HUDEP-2 (cell line): Measurements from ENCODE around the gene CCDC137.

Experiments used
- DNase-seq, 76 experiments: peaks; one replicate each; lab custom pipeline; 2025; ENCODE audit not compliant: unreplicated experiment in 76 of 76; lab: John Stamatoyannopoulos, UW

Gene CCDC137

GRCh38 chr17:81680150-81680549 is 13.6 kb downstream of the CCDC137 start:
- DNase-seq: no peak

DNA sequence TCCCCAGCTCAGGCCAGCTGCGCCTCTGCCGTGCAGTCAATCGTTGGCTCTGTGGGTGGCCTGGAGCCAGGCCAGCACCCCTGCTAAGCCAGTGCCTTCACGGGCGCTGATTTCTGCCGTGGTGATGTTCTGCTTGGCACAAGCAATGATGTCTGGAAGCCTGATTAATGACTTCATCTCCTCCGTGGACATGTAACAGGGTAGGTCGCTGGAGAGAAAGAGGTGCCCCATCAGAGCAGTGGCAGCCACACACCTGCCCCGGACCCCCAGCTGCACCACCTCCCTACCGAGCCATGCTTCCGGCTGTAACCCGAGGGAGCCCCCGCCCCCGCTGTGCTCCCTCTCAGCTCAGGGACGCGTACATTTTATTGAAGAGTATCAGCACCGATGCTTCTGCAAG is 15.1 kb downstream of the CCDC137 start:
- peak in 1 of 76 experiments; percentile 3 for DNase-seq

GRCh38 chr17:81682565-81683207 is 16.1 kb downstream of the CCDC137 start:
- no peak for DNase-seq

DNA sequence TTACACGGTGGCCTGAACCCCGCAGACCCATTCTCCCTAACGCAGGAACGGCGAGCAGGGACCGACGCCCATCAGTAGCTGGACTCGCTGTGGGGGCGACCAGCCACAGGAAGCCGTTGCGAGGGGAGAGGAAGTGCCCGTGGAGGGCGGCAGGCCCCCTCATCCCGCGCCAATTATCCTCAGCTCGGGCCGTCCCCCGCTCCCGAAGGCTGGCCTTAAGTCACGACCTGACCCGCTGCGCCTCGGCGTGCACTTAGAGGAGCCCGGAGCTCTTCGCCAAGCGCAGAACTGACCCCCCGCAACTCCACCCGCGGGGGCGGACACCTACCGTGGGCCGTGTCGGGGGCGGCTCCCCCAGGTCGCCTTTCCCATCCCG is 16.7 kb downstream of the CCDC137 start:
- DNase-seq: no peak

- DNase-seq: peak; percentile 42 to 99 (median 96)
Measured at GRCh38 chr17:81683584-81684441, 17.3 kb downstream of the CCDC137 start, which contains the start of the genes ARL16 and HGS. Gene ARL16 (minus strand): TSS chr17:81683797. CDS start chr17:81683753, 44 bp downstream. Gene HGS (plus strand): TSS chr17:81684011. CDS start chr17:81684067, 56 bp downstream.

GRCh38 chr17:81684442-81684911 is 17.9 kb downstream of the CCDC137 start:
- peak in 10 of 76 experiments; percentile 10 to 37 (median 25) for DNase-seq

DNA sequence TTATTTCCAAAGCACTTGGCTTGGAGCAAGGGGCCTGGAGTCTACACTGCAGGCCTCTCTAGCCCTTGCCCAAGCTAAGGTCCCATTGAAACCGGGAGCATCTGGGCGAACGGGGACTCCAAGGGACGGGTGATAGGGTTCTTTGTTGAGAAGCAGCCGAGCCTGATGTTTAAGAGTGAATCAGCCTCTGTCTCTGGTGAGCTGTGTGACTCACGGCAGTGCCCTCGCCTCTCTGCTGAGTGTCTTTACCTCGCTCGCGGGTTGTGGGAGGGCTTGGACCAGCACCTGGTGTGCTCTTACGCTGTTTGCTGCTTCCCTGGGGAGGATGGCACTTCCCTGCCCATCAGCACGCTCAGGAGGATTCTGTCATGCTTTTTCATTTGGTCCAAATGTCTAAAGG is 18.6 kb downstream of the CCDC137 start:
- peak in 7 of 76 experiments; percentile 8 to 30 (median 18) for DNase-seq

DNA sequence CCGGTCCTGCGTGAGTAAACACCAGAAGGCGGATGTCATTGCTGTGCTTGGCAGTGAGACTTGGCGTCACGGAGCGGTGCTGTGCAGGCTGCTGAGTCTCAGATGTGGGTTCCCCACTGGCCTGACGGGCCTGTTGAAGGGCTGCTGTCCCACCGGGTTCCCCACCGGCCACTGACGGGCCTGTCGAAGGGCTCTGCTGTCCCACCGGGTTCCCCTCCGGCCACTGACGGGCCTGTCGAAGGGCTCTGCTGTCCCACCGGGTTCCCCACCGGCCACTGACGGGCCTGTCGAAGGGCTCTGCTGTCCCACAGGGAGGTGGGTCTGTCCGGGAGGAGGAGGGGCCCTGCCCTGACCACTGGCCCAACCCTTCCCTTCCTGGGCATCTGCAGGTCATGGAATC is 20.1 kb downstream of the CCDC137 start:
- DNase-seq: no peak

DNA sequence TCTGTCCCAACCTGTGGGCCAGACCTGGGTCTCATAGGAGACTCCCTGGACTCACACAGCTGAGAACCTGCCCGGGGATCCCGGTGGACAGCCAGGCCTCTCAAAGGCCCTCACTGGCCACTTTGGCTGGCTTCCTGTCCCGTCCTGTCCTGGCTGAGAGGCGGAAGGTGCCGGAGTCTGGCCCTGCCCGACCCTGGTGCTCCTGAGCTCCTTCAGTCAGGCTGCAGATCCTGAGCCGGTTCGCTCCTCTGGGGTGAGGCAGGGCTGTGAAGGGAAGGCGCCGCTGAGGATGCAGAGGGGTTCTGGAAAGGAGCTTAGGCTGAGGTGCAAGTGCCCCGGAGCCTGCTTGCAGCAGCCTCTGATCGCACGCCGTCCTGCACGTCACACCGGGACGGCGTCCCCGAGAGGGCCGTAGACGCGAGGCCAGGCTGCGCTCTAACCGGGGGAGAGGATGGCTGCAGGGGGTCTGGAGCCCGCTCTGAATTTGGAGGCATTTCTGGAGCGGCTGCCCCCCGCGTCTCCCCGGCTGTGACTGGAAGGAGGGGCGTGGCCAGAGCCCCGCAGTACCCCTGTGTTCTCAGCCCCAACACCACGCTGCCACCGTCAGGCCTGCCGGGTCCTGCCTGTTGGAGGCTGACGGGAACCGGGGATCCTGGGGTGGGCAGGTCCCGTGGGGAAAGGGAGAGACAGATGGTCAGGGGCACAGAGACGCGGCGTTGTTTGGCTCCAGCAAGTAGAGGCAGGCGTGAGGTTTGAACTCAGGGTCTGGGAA is 21.4 kb downstream of the CCDC137 start:
- no peak for DNase-seq

- DNase-seq: no peak
Measured at GRCh38 chr17:81688616-81689015, 22.1 kb downstream of the CCDC137 start.

GRCh38 chr17:81690066-81690465 is 23.5 kb downstream of the CCDC137 start:
- no peak for DNase-seq

DNA sequence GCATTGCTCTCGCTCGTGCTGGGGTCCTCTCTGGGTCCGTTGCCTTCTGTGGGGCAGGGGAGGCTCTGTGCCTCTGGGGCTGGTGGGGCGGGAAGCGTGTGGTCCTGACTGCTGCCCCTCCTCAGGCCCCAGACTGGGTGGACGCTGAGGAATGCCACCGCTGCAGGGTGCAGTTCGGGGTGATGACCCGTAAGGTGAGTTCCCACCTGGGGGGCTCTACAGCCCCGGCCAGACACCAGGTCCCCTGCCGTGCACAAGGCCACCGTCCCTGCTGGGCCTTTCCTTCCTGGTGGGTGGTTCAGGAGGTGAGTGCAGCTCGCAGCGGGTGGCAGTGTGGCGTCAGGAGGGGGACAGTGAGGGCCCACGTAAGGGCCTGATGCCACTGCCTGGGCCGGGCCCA is 24.0 kb downstream of the CCDC137 start:
- DNase-seq: no peak

DNA sequence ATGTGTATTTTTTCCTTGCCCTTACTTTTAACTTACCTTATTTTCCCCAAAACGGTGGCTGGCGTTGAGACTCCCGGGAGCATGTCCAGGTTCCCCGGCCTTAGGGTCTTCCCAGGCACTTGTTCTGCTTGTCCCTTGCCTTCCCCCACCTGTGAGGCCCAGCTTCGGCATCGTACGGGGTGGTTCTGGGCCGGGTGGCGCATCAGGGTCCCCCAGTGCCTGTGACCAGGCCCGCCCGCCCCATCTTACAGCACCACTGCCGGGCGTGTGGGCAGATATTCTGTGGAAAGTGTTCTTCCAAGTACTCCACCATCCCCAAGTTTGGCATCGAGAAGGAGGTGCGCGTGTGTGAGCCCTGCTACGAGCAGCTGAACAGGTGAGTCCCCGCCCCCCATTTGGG is 24.7 kb downstream of the CCDC137 start:
- DNase-seq: no peak

DNA sequence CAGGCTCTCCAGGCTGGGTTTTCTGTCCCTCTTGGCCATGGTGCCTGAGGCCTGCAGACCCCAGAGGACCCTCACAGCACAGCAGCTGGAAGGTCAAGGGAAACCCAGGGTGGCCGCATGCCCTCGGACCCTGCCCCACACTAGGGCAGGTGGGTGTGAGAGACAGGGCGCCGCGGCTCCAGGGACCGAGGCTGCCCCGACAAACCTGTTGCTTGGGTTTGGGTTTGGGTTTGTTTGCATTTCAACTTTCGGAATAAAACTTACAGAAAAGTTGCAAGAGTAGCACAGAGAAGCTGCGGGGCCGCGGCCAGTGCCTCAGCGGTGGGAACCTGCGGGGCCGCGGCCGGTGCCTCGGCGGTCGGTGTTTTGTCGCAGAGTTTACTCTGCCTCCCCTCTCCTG is 25.1 kb downstream of the CCDC137 start:
- DNase-seq: no peak

GRCh38 chr17:81693509-81694210 is 27.1 kb downstream of the CCDC137 start:
- DNase-seq: no peak

GRCh38 chr17:81694810-81695209 is 28.3 kb downstream of the CCDC137 start:
- DNase-seq: no peak

- no peak for DNase-seq
Measured at GRCh38 chr17:81695211-81695610, 28.7 kb downstream of the CCDC137 start.

DNA sequence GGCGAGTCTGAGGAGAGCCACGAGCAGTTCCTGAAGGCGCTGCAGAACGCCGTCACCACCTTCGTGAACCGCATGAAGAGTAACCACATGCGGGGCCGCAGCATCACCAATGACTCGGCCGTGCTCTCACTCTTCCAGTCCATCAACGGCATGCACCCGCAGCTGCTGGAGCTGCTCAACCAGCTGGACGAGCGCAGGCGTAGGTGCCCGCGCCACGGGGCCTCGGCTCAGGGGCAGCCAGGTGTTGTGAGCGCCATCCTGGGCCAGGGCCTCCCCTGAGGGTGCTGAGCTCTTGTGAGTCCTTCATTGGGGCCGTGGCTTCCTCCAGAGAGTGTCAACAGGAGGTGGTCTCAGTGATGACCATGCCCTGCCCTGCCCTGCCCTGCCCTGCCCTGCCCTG is 29.3 kb downstream of the CCDC137 start:
- DNase-seq: no peak

DNA sequence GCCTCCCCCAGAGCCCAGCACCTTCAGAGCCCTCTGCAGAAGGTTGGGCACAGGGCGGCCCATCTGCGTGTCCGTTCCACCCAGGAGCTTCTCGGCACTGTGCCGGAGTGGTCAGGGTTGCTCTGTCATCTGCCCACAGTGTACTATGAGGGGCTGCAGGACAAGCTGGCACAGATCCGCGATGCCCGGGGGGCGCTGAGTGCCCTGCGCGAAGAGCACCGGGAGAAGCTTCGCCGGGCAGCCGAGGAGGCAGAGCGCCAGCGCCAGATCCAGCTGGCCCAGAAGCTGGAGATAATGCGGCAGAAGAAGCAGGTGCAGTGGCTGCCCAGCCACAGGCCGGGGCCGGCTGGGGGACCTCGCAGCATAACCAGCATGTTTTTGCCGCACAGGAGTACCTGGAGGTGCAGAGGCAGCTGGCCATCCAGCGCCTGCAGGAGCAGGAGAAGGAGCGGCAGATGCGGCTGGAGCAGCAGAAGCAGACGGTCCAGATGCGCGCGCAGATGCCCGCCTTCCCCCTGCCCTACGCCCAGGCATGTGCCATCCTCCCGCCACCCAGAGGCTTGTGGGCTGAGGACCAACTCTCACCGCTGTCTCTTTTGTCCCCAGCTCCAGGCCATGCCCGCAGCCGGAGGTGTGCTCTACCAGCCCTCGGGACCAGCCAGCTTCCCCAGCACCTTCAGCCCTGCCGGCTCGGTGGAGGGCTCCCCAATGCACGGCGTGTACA is 29.8 kb downstream of the CCDC137 start:
- DNase-seq: no peak
